ENCODE results near the gene TMEM175.

Gene TMEM175, protein sequence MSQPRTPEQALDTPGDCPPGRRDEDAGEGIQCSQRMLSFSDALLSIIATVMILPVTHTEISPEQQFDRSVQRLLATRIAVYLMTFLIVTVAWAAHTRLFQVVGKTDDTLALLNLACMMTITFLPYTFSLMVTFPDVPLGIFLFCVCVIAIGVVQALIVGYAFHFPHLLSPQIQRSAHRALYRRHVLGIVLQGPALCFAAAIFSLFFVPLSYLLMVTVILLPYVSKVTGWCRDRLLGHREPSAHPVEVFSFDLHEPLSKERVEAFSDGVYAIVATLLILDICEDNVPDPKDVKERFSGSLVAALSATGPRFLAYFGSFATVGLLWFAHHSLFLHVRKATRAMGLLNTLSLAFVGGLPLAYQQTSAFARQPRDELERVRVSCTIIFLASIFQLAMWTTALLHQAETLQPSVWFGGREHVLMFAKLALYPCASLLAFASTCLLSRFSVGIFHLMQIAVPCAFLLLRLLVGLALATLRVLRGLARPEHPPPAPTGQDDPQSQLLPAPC

GRCh38 chr4:931960-932712 lies at the start of gene TMEM175, which contains the start of gene GAK:
Gene TMEM175, plus strand, starts transcription at chr4:932460. Its CDS starts 15,280 bp downstream, at chr4:947740.
Gene GAK, minus strand, starts transcription at chr4:932316. Its CDS starts 129 bp downstream, at chr4:932187.
- ATAC-seq = peak; percentile 98
- TF ChIP-seq, protein P1, sequence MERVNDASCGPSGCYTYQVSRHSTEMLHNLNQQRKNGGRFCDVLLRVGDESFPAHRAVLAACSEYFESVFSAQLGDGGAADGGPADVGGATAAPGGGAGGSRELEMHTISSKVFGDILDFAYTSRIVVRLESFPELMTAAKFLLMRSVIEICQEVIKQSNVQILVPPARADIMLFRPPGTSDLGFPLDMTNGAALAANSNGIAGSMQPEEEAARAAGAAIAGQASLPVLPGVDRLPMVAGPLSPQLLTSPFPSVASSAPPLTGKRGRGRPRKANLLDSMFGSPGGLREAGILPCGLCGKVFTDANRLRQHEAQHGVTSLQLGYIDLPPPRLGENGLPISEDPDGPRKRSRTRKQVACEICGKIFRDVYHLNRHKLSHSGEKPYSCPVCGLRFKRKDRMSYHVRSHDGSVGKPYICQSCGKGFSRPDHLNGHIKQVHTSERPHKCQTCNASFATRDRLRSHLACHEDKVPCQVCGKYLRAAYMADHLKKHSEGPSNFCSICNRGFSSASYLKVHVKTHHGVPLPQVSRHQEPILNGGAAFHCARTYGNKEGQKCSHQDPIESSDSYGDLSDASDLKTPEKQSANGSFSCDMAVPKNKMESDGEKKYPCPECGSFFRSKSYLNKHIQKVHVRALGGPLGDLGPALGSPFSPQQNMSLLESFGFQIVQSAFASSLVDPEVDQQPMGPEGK (CRISPR knock-in tag; IDR thresholded peaks at IDR 0.05; ENCODE audit: borderline replicate concordance) = no peak
- TF ChIP-seq PPARA (CRISPR knock-in tag; IDR thresholded peaks at IDR 0.05; ENCODE audit: borderline replicate concordance) (no peak), TCF4 (CRISPR knock-in tag; IDR thresholded peaks at IDR 0.05; ENCODE audit: borderline replicate concordance) (no peak), POU6F1 (CRISPR knock-in tag; IDR thresholded peaks at IDR 0.05; ENCODE audit: borderline replicate concordance, low read depth) (no peak), CSDC2 (CRISPR knock-in tag; IDR thresholded peaks at IDR 0.05) (no peak), TSHZ2 (CRISPR knock-in tag; IDR thresholded peaks at IDR 0.05) (no peak), ZNF8 (CRISPR knock-in tag; IDR thresholded peaks at IDR 0.05) (no peak), ISL1 (CRISPR knock-in tag; IDR thresholded peaks at IDR 0.05) (no peak), ZNF70 (CRISPR knock-in tag; IDR thresholded peaks at IDR 0.05) (no peak), OSR1 (CRISPR knock-in tag; IDR thresholded peaks at IDR 0.05) (no peak), ARNTL (CRISPR knock-in tag; IDR thresholded peaks at IDR 0.05; ENCODE audit: borderline replicate concordance, low read depth) (no peak), ZC3H10 (CRISPR knock-in tag; IDR thresholded peaks at IDR 0.05) (no peak), ESRRG (CRISPR knock-in tag; IDR thresholded peaks at IDR 0.05) (no peak), GLIS3 (CRISPR knock-in tag; IDR thresholded peaks at IDR 0.05) (no peak), CREB5 (CRISPR knock-in tag; IDR thresholded peaks at IDR 0.05; ENCODE audit: low read depth) (no peak)

GRCh38 chr4:882646-883045 lies 49.6 kb upstream of the TMEM175 start:
- TF ChIP-seq ESRRG (CRISPR knock-in tag; IDR thresholded peaks at IDR 0.05) (no peak), ZNF8 (CRISPR knock-in tag; IDR thresholded peaks at IDR 0.05) (no peak), OSR1 (CRISPR knock-in tag; IDR thresholded peaks at IDR 0.05) (no peak), ZFP30 (CRISPR knock-in tag; IDR thresholded peaks at IDR 0.05) (no peak)
- ATAC-seq = no peak

DNA sequence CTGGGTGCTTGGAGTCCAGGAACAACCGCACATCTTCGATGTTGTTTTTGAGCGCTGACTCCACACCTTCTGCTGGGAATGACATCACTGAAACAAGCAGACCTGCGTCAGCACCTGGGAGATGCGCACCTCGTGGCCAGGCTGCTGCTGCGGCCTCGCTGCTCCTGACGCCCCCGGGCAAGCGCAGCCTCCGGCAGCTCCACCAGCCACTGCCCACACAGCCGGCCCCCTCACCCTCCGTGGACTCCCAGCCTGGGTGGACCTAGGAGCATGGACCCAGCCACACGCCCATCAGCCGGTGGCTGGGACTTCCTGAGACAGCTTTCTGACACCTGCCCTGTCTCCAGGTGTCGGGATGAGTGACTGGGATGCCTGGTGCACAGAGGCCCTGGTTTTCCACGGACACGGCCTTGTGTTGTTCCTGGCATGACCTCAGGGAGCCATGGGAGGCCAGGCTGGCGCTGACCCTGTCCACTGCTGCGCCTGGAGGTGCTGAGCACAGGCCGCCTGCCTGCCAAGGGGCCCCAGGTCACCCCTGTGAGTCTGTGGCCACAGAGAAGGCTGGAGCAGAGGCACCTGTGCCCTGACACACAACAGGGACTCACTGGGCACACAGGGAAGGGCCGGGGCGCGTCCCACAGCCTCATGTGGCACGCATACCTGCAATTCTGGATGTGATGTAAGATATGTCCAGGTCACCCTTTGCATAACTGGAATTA lies 48.7 kb upstream of the TMEM175 start:
- ATAC-seq = no peak
- TF ChIP-seq, protein P2, sequence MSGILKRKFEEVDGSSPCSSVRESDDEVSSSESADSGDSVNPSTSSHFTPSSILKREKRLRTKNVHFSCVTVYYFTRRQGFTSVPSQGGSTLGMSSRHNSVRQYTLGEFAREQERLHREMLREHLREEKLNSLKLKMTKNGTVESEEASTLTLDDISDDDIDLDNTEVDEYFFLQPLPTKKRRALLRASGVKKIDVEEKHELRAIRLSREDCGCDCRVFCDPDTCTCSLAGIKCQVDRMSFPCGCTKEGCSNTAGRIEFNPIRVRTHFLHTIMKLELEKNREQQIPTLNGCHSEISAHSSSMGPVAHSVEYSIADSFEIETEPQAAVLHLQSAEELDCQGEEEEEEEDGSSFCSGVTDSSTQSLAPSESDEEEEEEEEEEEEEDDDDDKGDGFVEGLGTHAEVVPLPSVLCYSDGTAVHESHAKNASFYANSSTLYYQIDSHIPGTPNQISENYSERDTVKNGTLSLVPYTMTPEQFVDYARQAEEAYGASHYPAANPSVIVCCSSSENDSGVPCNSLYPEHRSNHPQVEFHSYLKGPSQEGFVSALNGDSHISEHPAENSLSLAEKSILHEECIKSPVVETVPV (CRISPR knock-in tag; IDR thresholded peaks at IDR 0.05) = no peak
- TF ChIP-seq POU6F1 (CRISPR knock-in tag; IDR thresholded peaks at IDR 0.05; ENCODE audit: borderline replicate concordance, low read depth) = no peak
- TF ChIP-seq, protein P1 (CRISPR knock-in tag; IDR thresholded peaks at IDR 0.05; ENCODE audit: borderline replicate concordance) = no peak
- TF ChIP-seq ZFP30 (CRISPR knock-in tag; IDR thresholded peaks at IDR 0.05) = no peak
- TF ChIP-seq CREB5 (CRISPR knock-in tag; IDR thresholded peaks at IDR 0.05; ENCODE audit: low read depth) = no peak

All from SK-N-SH treated with all-trans-retinoic acid at 6 μM for 48 hours (cell line).